NCI-H526 treated with DMSO at 0.1 percent for 48 hours (cell line): ENCODE data around the gene CCDC157.

Source experiments
- DNase-seq: peaks from one replicate; lab custom pipeline; 2025; lab: John Stamatoyannopoulos, UW

The CCDC157 gene

DNA sequence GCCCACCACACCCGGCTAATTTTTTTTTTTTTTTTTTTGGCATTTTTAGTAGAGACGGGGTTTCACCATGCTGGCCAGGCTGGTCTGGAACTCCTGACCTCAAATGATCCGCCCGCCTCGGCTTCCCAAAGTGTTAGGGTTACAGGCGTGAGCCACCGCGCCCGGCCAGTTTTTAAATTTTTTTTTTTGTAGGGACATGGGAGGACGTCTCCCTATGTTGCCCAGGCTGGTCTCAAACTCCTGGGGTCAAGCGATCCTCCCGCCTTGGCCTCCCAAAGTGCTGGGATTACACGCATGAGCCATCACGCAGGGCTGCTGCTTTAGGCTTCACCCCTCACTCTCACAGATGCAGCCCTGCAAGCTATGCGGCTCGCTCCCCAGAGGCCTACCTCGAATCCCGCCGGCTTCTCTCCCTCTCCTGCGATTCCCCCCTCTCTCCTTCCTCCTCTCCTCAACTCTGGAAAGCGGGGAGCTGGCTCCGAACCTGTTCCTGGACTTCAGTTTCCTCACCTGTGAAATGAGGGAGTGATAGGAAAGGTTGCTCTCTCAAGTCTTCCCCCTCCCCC is 926 bp downstream of the CCDC157 start:
- DNase-seq: no peak

GRCh38 chr22:30358541-30358940 is 1.7 kb downstream of the CCDC157 start:
- DNase-seq: no peak

DNA sequence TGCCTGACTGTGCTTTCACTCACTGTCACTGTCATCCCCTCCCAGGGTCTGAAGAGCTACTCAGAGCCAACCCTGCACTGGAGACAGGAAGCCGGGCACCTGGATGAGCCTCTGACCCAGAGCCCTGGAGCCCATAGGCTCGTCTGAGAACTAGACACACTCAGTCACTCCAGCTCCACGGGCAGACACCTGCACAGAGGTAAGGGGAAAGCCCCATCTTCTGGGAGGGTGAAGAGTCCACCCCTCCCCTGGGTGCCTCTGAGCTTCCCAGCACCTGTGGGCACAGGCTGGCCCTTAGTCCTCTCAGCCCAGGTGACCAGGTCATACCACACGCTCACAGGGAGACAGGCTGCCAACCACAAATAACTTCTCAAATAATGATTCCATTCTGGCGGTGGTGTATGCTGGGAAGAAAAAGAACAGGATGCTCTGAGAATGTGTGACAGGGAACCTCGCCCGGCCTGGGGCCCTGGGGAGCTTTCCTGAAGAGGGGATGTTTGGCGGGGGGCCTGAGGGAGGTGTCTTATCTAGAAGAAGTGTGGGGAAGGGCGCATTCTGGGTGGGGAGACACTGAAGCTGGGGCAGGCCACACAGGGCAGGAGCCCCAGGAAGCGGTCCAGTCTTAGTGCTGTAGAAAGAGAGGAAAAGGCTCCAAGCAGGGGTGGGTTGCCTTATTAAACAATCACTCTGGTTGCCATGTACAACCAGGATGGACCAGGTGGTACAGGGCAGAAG is 5.3 kb downstream of the CCDC157 start:
- DNase-seq: no peak

DNA sequence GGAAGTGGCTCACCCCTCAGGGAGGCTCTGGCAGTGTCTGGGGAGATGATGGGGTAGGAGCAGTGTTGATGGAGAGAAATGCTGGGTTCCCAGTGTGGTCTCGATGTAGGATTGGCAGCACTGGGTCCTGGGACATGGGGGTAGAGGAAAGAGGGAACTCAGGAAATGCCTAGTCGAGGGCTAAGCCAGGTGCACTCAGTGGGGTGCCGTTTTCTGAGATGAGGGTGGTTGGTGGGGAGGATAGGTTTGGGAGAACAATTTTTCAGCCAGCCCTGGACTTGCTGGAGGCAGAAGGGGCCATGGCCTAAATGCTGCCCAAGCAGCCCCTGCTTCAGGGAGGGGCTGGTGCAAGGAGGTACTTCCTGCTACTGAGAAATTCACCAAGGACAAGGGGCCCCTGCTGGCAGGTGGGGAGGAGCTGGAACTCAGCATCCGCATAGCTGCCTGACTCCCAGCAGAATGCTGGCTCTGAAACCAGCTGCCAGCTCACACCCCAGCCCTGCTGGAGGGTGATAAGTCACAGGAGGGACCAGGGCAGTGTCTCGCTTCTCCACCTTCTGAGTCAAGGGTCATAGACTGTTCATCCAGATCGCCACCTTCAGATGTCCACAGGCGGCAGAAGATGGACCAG is 6.0 kb downstream of the CCDC157 start:
- DNase-seq: no peak

GRCh38 chr22:30365891-30366290 is 9.1 kb downstream of the CCDC157 start:
- DNase-seq: no peak

DNA sequence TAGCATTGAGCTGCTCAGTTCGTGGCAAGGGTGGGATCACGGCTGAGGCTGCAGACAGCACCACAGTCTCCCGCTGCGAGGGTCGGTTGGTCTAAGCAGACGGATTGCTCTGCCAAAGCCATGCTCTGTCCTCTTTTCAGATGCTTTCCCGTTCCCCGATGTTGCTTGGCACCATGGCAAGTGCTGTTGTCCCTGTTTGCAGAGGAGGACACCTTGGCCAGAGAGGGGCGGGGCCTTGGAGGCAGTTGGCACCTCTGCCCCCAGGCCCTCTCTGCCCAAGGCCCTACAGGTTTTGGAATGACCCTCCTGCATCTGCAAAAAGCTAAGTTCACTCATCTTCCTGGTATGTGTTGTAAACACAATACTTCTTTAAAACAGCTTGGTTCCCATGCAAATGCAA is 11.6 kb downstream of the CCDC157 start:
- DNase-seq: no peak

DNA sequence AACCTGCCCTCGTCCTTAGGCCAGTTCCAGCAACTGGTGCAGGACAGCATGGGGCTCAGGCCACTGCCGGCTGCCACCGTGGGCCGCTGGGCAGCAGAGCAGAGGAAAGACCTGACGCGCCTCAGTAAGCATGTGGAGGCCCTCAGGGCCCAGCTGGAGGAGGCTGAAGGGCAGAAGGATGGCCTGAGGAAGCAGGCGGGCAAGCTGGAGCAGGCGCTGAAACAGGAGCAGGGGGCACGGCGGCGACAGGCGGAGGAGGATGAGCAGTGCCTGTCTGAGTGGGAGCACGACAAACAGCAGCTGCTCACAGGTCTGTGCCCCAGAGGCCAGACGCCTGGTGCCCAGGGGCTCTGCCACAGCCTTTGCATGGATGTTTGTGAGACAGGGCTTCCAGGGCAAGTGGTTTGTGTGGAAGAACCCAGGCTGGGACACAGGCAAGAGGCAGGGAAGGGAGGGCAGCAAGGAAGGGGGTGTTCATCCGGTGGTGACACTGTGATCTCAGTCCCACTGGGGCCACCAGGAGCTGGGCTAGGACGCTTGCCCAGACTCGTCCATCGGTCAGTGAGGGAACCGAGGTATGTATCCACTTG is 13.9 kb downstream of the CCDC157 start:
- DNase-seq: no peak

DNA sequence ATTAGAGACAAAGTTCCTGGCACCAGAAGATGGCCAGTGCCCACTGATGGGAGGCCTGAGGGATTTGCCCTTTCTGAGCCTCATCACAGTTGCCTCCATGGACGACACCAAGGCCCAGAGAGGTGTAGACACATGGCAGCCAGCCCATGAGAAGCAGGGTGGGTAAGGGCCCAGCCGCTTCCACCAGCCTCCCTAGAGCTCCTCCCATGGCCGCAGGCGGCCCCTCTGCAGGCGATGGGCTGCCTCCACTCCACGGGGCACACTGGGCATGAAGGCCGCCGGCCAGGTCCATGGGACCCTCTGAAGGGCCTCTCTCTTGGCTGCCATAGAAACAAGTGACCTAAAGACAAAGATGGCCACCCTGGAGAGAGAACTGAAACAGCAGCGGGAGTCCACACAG is 14.5 kb downstream of the CCDC157 start:
- DNase-seq: no peak

- no peak for DNase-seq
These were observed 15.2 kb downstream of the CCDC157 start for GRCh38 chr22:30371981-30372380.

DNA sequence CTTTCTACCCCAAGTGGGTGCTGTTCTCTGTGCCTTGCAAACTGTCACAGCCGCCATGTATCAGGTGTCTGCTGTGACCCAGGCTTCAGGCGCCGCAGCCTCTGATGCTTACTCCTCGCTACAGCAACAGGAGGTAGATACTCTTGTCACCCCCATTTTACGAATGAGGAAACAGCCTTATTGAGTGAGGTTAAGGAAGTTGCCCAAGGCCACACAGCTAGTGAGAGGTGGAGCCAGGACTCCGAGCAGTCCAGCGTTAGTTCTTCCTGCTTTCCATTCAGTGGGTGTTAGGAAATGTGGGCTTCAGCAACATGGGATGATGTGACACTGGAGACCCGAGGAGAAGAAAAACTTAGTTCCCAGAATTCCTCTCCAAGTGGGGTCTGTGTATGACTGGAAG is 16.1 kb downstream of the CCDC157 start:
- DNase-seq: no peak

GRCh38 chr22:30373331-30374325 is 16.8 kb downstream of the CCDC157 start:
- no peak for DNase-seq

DNA sequence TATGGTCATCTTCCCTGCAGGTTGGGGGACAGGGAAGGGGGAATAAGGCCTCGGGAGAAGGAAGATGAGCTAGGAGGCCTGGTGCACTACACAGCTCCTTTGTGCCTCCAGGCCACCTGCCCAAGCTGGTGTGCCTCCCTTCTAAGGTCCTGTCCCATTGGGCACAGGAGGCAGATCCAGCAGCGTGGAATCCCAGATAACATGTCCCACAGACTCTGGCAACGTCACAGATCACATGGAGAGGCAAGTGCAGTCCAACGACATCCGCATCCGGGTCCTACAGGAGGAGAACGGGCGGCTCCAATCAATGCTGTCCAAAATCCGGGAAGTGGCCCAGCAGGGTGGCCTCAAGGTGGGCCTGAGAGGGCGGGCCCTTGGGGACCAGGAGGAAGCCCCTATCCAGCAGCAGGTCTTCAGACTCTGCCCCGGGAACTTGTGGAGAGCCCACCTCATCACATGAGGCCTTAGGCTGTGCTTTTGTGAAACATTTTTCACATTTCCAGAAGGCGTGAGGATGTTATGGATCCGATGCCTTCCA is 18.6 kb downstream of the CCDC157 start:
- no peak for DNase-seq

- no peak for DNase-seq
These were observed 23.2 kb downstream of the CCDC157 start for GRCh38 chr22:30380011-30380410.

DNA sequence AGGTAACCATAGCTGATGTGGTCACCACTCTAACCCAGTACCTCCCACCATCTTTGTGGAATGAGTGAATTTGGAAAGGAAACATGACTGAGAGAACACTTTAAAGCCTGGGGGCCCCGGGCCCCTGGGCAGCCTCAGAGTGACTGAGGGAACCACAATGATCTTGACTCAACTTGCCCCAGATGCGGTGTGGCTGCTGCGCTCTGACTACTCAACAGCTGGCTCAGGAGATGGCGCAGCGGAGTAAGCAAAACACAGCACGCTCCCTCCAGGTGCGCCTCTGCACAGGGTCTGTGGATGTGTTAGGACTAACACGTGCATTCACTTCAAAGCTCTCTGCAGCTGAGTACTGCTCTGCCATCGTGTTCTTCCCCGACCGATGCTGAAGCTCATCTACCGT is 24.5 kb downstream of the CCDC157 start:
- no peak for DNase-seq

DNA sequence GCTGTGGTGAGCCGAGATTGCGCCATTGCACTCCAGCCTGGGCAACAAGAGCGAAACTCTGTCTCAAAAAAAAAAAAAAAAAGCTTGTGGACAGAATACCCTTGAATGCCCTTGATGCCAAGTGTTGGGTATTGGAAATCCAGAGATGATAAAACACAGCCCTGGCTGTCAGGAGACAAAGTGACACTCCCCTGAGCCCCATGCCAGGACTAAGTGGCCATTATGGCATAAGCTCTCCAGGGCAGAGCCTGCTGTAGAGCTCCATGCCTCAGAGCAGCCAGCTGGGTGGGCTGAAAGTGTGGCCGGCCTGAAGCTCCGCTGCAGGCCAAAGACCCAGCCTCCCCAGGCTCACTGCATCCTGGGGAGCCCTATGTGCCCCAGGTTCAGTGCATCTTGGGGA is 25.5 kb downstream of the CCDC157 start:
- DNase-seq: no peak

DNA sequence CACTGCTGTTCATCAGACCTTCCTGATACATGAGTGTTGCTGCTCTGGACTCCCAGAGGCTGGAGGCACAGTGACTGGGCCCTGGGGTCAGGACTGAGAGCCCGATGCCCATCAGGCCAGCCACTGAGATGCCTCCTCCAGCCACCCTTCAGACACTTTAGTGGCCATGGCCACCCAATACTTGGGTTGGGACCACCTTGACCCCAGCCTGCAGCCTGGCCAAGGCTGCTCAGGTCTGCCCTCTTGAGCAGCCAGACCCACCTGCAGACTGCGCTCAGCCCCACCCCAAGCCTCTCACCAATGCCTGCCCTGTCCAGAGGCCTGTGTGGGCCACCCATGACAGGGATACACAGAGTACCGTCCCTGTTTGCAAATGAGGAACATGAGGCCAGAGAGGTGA is 26.3 kb downstream of the CCDC157 start:
- DNase-seq: no peak

- DNase-seq: no peak
These were observed 29.1 kb downstream of the CCDC157 start for GRCh38 chr22:30385942-30386341.

- DNase-seq: no peak
These were observed 29.8 kb downstream of the CCDC157 start for GRCh38 chr22:30386608-30386959.

DNA sequence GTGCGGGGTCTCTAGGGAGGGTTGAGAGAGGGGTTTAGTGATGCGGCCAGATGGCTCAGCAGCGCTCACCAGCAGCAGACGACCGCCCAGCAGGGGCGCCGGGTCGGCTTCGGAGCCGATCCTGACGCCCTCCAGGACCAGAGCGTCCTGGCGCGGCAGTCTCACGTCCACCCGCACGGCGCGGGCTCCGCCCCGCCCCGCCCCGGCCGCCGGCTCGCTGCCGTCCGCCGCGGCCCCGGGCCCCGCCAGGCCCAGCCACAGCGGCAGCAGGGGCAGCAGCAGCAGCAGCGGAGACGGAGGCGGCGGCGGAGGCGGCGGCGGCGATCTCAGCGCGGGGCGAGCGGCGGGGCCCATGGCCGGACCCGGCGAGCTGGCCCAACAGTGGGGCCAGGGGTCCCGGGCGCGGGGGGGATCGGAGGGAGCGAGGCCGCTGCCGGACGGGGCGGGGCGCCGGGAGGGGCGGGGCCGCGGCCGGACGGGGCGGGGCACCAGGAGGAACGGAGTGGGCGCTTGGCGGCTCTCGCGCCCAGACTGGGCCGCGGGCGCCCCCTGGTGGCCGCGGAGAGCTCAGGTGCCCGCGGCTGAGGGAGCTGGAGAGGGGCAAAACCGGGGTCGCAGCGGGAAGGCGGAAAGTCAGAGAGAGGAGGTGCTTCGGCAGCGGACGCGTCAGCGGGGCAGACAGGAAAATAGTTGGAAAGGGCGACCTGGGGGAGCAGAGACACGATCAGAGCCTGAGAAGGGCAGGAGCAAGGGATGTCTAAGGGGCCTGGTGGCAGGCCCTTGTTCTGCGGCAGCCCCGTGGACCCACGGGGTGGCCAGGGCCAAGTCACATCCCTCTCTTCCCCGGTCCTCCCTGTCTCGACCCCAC is 30.4 kb downstream of the CCDC157 start, which contains the start of gene RNF215:
Gene RNF215 (minus strand): TSS at position 452 of the 868 bp plus-strand sequence. CDS start 98 bp downstream, at position 354.
- peak; percentile 54 for DNase-seq

DNA sequence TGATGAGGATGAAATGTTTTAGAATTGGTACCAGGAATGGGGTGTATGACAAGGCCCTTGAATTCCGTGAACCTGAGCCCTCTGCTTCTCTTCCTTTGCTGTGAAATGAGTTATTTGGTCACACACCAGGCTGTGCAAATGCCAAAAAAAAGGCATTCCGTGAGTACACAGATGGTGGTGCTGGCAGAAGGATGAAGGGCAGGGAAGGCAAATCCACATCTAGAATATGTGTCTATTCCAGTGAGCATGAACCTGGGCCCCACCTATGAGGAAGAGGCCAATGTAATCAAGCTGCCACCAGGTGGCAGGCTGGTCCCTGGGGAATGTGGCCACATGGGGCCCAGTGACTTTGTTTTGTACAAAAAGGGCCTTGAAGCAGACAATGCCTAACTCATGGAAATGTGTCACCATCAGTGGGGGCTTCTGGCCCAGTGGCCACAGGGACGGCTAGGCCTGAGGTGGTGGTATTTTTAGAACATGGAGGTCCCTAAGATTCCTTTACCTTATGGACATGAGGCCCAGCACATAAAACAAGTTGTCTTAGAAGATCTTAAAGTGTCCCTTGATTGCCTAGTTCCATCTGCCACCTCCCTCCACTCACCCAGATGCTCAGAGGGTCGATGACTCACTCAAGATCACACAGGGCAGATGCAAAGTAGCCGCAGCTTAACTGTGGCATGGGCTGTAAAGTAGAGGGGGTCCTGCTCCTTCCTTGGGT is 34.3 kb downstream of the CCDC157 start:
- DNase-seq: peak; percentile 10
